Endodermal cell (in vitro differentiated cells): Measurements from ENCODE around the gene MFRP. TPM values are rescaled to one million over a fixed set of nuclear protein-coding genes. Genes with fewer than 3 reads are reported as not detected.

Source experiments
- DNase-seq: peaks from one replicate; pipeline ENCODE4 v3.0.0-alpha.2; 2017
- H3K27ac ChIP-seq: 2 replicates; pipeline ENCODE4 v1.5.1; 2013; ENCODE audit warnings: mild to moderate bottlenecking, low read depth, low read length, moderate library complexity
- H3K27me3 ChIP-seq: 2 replicates; pipeline ENCODE4 v1.6.1; 2013; ENCODE audit warnings: mild to moderate bottlenecking, low read length, moderate library complexity; ENCODE audit not compliant: insufficient read depth, control insufficient read depth, poor library complexity, severe bottlenecking
- H3K36me3 ChIP-seq: 2 replicates; pipeline ENCODE4 v1.7.0; 2013; ENCODE audit warnings: mild to moderate bottlenecking, low read length, moderate library complexity; ENCODE audit not compliant: control insufficient read depth, insufficient read depth
- H3K4me1 ChIP-seq: one replicate; pipeline ENCODE4 v1.7.0; 2013; ENCODE audit warnings: low read length; ENCODE audit not compliant: control insufficient read depth, insufficient read depth
- H3K4me3 ChIP-seq: 2 replicates; pipeline ENCODE4 v1.5.1; 2013; ENCODE audit warnings: mild to moderate bottlenecking, low read length, moderate library complexity
- H3K9ac ChIP-seq: 2 replicates; pipeline ENCODE4 v1.6.1; 2013; ENCODE audit warnings: mild to moderate bottlenecking, low read length, moderate library complexity; ENCODE audit not compliant: poor library complexity, severe bottlenecking; ENCODE audit errors: extremely low read depth
- H3K9me3 ChIP-seq: 2 replicates; pipeline ENCODE4 v1.6.1; 2013; ENCODE audit warnings: mild to moderate bottlenecking, low read length, moderate library complexity; ENCODE audit not compliant: control insufficient read depth
- H3K27ac Mint-ChIP-seq: 2 replicates; pipeline ENCODE4 v1.8.0; 2020; ENCODE audit warnings: mixed read lengths
- H3K27me3 Mint-ChIP-seq: 2 replicates; pipeline ENCODE4 v1.8.0; 2021; ENCODE audit warnings: mild to moderate bottlenecking, mixed read lengths; ENCODE audit not compliant: insufficient read depth
- H3K36me3 Mint-ChIP-seq: 2 replicates; pipeline ENCODE4 v1.8.0; 2020; ENCODE audit warnings: low read depth, mixed read lengths
- H3K4me1 Mint-ChIP-seq: 2 replicates; pipeline ENCODE4 v1.8.0; 2020; ENCODE audit warnings: mixed read lengths
- H3K4me3 Mint-ChIP-seq: 2 replicates; pipeline ENCODE4 v1.8.0; 2020; ENCODE audit warnings: mild to moderate bottlenecking, moderate library complexity, mixed read lengths
- H3K9me3 Mint-ChIP-seq: 2 replicates; pipeline ENCODE4 v1.8.0; 2020; ENCODE audit warnings: mild to moderate bottlenecking, mixed read lengths
- WGBS, 2 experiments: methylation state at CpG; one replicate each; pipeline versions ENCODE4 v1.1.5 to v1.1.7; 2013; ENCODE audit warnings: missing lambda C conversion rate in 2 of 2, mixed read lengths in 1 of 2; ENCODE audit not compliant: insufficient coverage in 1 of 2, insufficient read length in 1 of 2; 5-methylcytosine and 5-hydroxymethylcytosine counted together
- total RNA-seq, 2 donors: library from RNA; stranded (reverse); fragmentation: NEBNext Ultra II Directional in 1 of 2; extraction: Animal tissue kit (Norgen Biotek cat#: 25700) in 1 of 2; gene quantifications; 2 replicates in 1 of 2; 3 replicates in 1 of 2; pipeline ENCODE4 v1.2.1, GENCODE V29; 2021
- TF ChIP-seq, protein P1 (sequence below): fragments of 200-600 bp; sonication (generic); conservative IDR thresholded peaks from 2 replicates; pipeline ENCODE4 v1.5.0; 2021; ENCODE audit warnings: antibody characterized with exemption, mild to moderate bottlenecking

Gene MFRP
- total RNA-seq, 2 donors from 2014 or later: not detected

DNA sequence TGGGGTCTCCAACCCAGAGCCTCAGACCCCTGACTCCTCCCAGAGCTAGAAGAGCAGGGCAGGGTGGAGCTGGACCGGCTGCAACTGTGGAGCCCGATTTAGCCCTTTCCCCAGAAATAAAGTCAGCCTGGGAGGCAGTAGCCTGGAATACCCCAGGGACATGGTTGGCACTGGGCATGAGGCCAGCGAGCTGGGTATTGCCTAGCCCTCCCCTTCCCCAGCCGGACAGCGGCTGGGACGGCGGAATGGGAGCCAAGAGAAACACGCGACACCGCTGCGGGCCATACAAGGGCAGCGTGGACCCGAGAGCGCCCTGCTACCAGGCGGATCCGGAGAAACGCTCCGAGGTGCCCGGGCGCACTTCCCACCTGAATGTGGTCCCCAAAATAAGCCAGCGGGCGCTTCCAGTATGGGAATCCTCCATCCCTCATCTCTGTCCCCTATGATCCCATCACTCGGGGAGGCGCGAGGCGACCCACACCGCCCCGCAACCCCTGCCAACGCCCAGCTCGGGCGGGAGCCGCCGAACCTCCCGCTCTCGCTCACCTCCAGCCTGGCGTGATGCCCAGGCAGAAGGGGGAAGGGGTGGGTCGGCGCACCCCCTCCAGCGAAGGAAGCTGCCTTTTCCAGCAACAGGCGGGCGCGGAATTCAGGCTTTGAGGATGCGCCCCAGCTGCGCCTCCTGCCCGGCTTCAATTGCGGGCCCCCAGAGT lies 30.3 kb downstream of the MFRP start:
- H3K4me3 Mint-ChIP-seq: peak overlapping the region; percentile 62

DNA sequence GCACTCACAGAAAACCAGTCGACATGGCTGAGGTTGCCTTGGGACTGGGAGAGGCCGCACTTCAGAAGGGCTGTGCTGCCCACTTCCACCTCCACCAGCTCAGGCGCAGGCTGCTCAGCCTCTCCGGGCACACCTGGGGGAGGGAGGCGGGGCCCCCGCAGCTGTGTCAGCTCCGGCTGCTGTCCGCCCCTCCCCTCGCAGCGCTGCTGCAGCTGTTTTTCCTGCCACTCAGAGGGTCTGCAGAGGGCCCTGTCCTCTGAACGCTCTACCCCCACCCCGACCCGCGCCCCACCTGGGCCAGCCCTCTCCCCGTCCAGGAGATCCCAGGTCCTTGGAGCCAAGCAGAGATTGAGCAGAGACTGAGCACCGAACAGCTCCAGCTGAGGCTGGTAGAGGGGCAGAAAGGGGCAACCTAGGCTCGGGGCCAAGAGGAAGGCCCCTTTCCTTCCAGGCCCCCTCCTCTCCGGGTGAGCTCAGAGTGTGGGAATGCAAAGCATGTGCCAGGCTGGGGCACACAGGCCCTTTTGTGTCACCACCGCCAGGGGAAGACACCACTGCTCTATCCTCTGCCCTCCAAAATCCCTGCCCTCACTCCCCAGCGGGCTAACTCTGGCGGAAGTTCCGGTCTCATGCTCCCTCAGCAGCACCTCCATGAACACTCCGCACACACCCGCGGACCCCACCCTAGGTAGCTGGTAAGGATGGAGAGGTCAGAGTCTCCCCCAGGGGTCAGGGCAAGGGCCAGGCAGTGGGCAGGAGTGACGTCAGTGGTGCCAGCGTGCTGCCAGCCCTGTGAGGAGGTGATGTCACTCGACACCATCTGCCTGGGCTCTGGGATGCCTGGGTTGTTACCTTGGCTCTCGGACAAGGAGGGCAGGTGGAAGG lies 31.1 kb downstream of the MFRP start:
- peaks cover 23% of the 10 kb centered on the region for H3K27me3 Mint-ChIP-seq
- Histone ChIP-seq H3K27me3 (peaks cover 16% of the 10 kb centered on the region), H3K9me3 (no peaks in the 10 kb centered on the region), H3K4me1 (peaks cover 17% of the 10 kb centered on the region), H3K27ac (no peak overlapping the region), H3K36me3 (peaks cover 13% of the 10 kb centered on the region), H3K4me3 (peak overlapping the region; percentile 82), H3K9ac (peak overlapping the region; percentile 51)
- TF ChIP-seq, protein P1, sequence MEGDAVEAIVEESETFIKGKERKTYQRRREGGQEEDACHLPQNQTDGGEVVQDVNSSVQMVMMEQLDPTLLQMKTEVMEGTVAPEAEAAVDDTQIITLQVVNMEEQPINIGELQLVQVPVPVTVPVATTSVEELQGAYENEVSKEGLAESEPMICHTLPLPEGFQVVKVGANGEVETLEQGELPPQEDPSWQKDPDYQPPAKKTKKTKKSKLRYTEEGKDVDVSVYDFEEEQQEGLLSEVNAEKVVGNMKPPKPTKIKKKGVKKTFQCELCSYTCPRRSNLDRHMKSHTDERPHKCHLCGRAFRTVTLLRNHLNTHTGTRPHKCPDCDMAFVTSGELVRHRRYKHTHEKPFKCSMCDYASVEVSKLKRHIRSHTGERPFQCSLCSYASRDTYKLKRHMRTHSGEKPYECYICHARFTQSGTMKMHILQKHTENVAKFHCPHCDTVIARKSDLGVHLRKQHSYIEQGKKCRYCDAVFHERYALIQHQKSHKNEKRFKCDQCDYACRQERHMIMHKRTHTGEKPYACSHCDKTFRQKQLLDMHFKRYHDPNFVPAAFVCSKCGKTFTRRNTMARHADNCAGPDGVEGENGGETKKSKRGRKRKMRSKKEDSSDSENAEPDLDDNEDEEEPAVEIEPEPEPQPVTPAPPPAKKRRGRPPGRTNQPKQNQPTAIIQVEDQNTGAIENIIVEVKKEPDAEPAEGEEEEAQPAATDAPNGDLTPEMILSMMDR: peak; percentile 58
- DNase-seq: peak; percentile 85
- H3K36me3 Mint-ChIP-seq: peaks cover 22% of the 10 kb centered on the region
- peaks cover 28% of the 10 kb centered on the region for H3K4me1 Mint-ChIP-seq
- H3K4me3 Mint-ChIP-seq: peak overlapping the region; percentile 62
- peak overlapping the region; percentile 55 for H3K27ac Mint-ChIP-seq
- H3K9me3 Mint-ChIP-seq: no peaks in the 10 kb centered on the region
- WGBS, 2 experiments: 20 to 21% methylated on average over 5 to 29 of the region's 29 CpGs

More for the DNA sequence above, 30.3 kb downstream of the MFRP start:
- Histone ChIP-seq H3K27ac (no peak overlapping the region), H3K9me3 (no peaks in the 10 kb centered on the region), H3K4me3 (peak overlapping the region; percentile 82), H3K27me3 (peaks cover 16% of the 10 kb centered on the region), H3K4me1 (peaks cover 17% of the 10 kb centered on the region), H3K36me3 (peaks cover 13% of the 10 kb centered on the region), H3K9ac (peak overlapping the region; percentile 51)
- peak; percentile 68 for DNase-seq
- Mint-ChIP-seq H3K36me3 (peaks cover 16% of the 10 kb centered on the region), H3K27ac (no peak overlapping the region), H3K4me1 (peaks cover 27% of the 10 kb centered on the region), H3K27me3 (peaks cover 23% of the 10 kb centered on the region), H3K9me3 (no peaks in the 10 kb centered on the region)
- TF ChIP-seq, protein P1: no peak
- 2% methylated on average over 21 to 46 of the region's 46 CpGs for WGBS, 2 experiments

DNA sequence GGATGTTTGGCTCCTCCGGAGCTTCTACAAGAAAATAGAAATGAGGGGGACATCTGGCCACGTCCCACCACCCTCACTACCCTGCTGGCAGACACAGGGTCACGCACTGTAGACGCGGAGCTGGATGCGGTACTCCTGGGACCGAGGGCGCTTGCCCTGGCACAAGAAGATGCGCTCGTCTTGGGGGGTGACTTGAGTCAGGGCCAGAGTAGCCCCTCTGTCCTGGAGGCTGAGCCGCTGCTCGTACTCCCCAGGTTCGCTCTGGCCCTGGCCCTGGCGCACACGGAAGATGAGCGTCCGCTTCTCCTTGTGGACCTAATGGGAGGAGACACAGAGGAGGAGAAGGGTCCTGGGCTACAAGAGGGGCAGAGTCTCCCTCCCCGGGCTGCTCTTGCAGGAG lies 31.8 kb downstream of the MFRP start:
- Mint-ChIP-seq H3K36me3 (peaks cover 23% of the 10 kb centered on the region), H3K27me3 (peaks cover 23% of the 10 kb centered on the region), H3K27ac (no peak overlapping the region), H3K9me3 (no peaks in the 10 kb centered on the region), H3K4me3 (peak overlapping the region; percentile 62), H3K4me1 (peaks cover 28% of the 10 kb centered on the region)
- no peaks in the 10 kb centered on the region for H3K9me3 ChIP-seq
- peaks cover 16% of the 10 kb centered on the region for H3K27me3 ChIP-seq
- H3K4me1 ChIP-seq: peaks cover 17% of the 10 kb centered on the region
- WGBS, 2 experiments: 89 to 92% methylated on average over 15 to 18 of the region's 18 CpGs
- H3K9ac ChIP-seq: no peak overlapping the region
- peaks cover 13% of the 10 kb centered on the region for H3K36me3 ChIP-seq
- no peak overlapping the region for H3K27ac ChIP-seq
- no peak overlapping the region for H3K4me3 ChIP-seq
- no peak for DNase-seq
- TF ChIP-seq, protein P1: no peak
